Measurements from ENCODE around the gene RAB6B.

Gene RAB6B

GRCh38 chr3:133930341-133930933, 34.8 kb upstream of the RAB6B start:
- DNase-seq = no peak

DNA sequence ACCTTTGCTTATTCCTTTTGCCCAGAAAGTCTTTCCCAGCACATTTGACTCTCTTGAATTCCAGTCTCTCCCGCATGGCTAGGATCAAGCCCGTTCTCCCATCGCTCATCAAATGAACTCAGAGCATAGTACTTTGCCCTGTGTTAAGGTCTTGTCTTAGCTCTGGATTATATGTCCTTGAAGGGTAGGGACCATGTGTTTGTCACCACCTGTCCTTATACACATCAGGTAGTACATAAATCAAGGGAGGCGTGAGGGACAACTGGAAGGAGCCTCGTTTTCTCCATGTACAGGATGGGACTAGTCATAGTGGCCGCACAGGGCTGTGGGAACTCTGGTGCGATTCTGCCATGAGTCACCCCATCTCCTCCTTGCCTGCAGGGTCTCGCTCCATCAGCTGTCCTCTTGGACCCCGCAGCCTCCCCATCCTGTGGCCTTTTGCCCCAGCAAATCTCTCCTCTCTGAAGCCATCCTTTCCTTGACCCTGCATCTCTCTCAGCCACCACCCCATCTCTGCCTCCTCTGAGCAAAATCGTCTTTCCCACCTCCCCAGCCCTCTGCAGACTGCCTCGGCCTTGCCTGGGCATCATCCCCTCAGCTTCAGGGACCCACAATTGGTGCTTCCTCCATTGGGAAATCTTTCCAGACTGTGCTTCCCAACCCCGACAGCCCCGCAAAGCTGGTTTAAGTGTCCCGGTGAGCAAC, 33.4 kb upstream of the RAB6B start:
- DNase-seq = no peak

GRCh38 chr3:133928136-133928893, 32.6 kb upstream of the RAB6B start:
- no peak for DNase-seq

- DNase-seq = peak; percentile 49
These were observed 31.9 kb upstream of the RAB6B start for GRCh38 chr3:133927540-133928066.

- DNase-seq = no peak
These were observed 31.3 kb upstream of the RAB6B start for GRCh38 chr3:133926736-133927539.

GRCh38 chr3:133925960-133926735, 30.5 kb upstream of the RAB6B start:
- no peak for DNase-seq

GRCh38 chr3:133924041-133924440, 28.4 kb upstream of the RAB6B start:
- no peak for DNase-seq

GRCh38 chr3:133921592-133921991, 25.9 kb upstream of the RAB6B start:
- no peak for DNase-seq

DNA sequence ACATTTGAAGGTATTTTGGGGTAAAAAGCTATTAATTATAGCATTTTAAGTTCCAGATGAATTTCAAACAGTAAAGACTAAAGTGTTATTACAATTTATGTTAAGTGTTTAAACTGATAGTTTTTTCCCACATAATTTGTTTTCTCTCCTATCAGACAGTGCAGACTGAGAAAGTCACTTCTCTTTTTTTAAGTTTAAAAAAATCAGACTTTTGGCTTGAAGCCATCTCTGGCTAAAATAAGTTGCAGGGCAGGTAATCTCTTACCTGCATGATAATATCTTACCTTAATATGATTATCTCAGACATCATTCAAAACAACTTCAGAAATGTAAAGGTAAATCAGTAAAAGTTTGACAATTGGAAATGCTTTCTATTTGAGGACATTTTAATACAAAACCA, 21.5 kb upstream of the RAB6B start:
- DNase-seq = no peak

GRCh38 chr3:133915685-133916658, 20.3 kb upstream of the RAB6B start:
- no peak for DNase-seq

DNA sequence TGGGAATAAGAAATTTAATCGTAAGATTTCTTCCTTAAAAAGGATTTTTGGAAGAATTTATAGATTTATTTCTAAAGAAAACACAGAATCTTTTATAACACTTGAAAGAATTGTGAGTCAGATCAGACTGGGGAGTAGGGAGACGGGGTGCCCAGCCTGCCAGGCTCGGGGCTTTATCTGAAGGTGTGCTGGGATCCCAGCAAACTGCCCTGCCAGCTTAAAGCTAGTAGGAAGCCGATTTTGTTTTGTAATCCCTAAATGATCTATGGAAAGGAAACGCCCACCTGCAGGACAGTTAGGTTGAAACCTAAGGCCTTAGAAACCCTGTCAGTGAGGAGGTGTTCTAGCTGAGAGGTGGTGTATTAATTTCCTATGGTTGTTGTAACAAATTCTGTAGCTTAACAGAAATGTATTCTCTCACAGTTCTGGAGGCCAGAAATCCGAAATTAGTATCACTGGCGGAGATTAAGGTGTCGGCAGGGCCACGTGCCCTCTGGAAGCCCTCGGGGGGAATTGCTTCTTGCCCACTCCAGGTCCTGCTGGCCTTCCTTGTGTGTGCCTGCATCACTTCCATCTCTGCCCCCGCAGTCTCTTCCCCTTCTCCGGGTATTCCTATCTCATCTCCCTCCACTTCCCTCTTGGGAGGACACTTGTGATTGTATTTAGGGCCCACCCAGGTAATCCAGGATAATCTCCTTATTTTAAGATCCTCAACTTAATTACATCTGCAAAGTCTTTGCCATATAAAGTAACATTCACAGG, 19.3 kb upstream of the RAB6B start:
- DNase-seq = no peak

DNA sequence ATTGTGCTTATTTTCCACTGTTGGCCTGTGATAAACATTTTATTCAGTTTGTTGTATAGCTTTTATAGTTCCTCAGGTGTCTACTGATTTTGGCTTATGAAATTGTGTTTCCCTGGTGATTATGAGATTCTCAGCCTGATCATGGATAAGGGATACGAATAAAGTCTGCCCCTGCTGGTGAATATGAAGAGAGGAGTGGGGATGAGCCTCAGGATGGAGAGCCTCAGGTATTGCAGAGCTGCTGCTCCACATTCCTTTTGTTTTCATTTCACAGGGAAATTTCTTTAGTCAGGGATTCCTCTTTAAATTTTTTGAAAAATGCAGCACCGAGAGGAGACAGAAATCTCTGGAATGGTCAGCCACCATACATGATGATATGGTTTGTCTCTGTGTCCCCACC, 14.7 kb upstream of the RAB6B start:
- no peak for DNase-seq

GRCh38 chr3:133905376-133905775, 9.7 kb upstream of the RAB6B start:
- DNase-seq = no peak

GRCh38 chr3:133901847-133902246, 6.2 kb upstream of the RAB6B start:
- DNase-seq = no peak

DNA sequence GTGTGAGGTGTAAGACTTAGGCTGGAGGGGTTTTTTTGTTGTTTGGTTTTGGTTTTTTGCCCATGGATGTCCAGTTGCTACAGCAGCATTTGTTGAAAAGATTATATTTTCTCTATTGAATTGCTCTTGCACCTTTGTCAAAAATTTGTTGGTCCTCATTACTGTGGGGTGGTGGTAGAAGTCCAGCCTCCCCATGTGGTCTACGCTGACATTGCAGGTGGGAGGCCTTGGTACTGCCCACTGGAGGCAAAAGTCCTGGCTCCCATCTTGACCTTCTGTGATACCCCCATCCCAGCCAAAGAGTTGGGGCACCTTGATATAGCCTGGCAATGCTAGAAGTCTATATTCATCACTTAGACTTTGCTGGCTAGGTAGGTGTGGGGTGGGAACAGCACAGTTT, 5.4 kb upstream of the RAB6B start:
- DNase-seq = no peak

DNA sequence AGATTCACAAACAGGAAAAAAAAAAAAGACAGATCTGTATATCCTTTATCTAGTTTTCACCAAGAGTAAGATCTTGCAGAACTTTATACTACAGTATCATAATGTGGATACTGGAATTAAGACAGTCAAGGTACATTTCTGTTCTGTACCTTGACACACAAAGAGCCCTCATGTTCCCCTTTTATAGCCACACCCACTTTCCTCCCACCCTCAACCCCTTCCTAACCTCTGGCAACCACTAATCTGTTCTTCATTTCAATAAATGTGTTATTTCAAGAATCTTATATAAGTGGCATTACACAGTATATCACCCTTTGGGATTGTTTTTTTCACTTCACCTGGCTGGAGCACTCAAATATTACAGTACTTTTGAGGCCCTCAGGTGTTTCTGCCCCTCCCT, 3.6 kb upstream of the RAB6B start:
- DNase-seq = no peak

DNA sequence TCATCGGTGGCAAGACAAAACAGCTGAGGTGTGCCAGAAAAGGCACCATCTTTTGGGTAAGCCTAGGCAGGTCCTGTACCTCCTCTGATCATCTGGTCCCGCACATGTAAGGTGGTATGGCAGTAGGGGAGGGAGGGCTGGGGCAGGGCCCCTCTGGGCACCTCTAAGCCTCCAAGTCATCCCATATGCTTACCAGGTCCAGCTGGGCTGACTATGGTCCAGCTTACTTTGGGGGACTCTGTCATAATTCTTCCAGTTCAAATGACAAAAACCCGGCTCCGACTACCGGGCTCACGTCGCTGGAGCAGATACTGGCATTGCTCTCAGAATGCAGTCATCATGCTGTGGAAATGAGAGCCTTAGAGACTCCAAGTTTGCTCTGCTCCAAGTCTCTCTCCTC, 1.9 kb upstream of the RAB6B start:
- no peak for DNase-seq

- no peak for DNase-seq
These were observed 500 bp upstream of the RAB6B start for GRCh38 chr3:133896002-133896761.

Data from CD4-positive, alpha-beta T cell treated with Interleukin-4 for 4 hours (primary cell).